ENCODE measurements around the gene NUDT22.
A peak's percentile ranks its signal among the peaks of the same experiment; 100 is the strongest.

NUDT22 gene

GRCh38 chr11:64275841-64276240 lies 49.8 kb downstream of the NUDT22 start:
- no peak for DNase-seq (ENCODE audit: low spot score)

DNA sequence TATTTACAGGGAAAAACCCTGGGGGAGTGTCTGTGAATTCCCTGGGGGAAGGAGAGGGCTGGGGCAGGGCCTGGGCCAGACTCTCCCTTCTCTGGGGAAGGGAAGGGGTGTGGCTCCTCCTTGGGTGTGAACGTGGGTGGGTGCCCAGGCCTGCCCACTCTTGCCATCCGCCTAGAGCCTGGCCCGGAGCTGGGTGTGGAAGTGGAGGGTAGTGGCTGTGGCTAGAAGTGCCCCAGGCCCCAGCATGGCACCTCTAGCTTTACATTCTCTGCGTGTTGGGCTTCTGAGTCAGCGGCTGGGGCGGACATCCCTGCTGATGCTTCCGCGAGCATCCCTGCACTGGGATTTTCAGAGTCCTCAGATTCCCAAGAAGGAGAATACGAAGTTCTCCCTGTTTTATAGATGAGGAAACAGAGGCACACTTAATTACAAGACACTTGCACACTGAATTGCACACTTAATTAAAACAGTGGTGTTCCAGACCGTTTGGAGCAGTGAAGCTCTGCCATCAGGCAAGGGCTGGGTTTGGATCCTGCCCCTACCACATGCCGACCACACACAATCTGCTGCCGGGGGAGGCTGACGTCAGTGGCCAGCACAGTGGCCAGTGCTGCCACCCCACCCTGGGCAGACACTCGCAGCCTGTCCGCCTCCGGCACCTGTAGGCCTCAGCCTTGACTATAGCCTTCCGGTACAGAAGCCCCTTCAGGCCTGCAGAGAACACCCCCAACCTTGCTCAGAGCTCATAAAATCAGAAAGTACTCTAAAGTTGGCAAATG lies 50.8 kb downstream of the NUDT22 start:
- peak; percentile 78 for DNase-seq (ENCODE audit: low spot score)

DNA sequence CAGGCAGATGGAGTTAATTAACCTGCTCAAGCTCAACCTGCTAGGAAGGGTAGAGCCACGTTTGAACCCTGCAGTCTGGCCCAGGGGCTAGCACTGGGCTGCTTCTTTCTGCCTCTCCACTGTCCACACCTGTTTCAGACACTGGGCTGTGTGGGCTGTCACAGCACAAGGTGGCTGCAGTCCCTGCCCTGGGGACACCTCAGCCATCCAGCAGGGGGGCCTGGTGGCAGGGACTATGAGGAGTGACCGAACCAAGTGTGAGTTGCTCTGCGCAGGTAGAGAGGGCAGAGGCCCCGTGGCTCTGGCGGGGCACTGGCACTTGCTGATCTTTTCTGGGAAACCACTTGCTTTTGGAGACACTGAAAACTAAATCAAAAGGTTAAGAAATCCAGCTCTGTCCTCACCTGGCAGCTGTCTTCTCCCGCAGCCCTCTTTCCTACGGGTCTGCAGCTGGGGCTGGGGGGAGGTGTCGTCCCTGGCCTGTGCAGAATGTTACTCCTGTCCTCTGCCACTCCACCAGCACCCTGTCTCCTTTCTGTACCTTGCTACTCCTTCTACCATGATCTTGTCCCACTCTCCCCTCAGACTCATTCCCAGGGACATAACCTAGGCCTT lies 52.6 kb downstream of the NUDT22 start:
- no peak for DNase-seq (ENCODE audit: low spot score)
